PC-9 (cell line): ENCODE results near the gene RSAD1. TPM values are rescaled to one million over a fixed set of nuclear protein-coding genes. Genes with fewer than 3 reads are reported as not detected.

ENCODE experiments used
- BruUV-seq: library from RNA; stranded (reverse); fragments of 400-500 nt; replicated peaks from 2 replicates; lab custom pipeline; 2021; lab: Mats Ljungman, UMichigan
- CTCF ChIA-PET: fragments of 300-600 bp; sonication (Branson Sonifier 250); formaldehyde crosslinking; loops from one replicate; lab custom pipeline; 2022; ENCODE audit warnings: antibody characterized with exemption; lab: Charles Lee
- POLR2A ChIA-PET: fragments of 300-600 bp; sonication (Branson Sonifier 250); formaldehyde crosslinking; loops from one replicate; lab custom pipeline; 2022; ENCODE audit warnings: antibody characterized with exemption; ENCODE audit not compliant: unreplicated experiment; lab: Charles Lee
- DNase-seq, 2 experiments: peaks; one replicate each; pipeline versions ENCODE4 v3.0.0 to v3.0.0-alpha.2; 2015 to 2022; ENCODE audit warnings: mixed read lengths in 1 of 2
- H2AFZ ChIP-seq: fragments of 200-600 bp; sonication (generic); 2 replicates; pipeline ENCODE4 v1.8.1; 2017; ENCODE audit warnings: antibody characterized with exemption
- H3F3A ChIP-seq: fragments of 200-600 bp; sonication (generic); 2 replicates; pipeline ENCODE4 v1.8.1; 2017; ENCODE audit warnings: antibody characterized with exemption, mild to moderate bottlenecking, low read depth; ENCODE audit not compliant: insufficient read depth
- H3K27ac ChIP-seq: fragments of 200-600 bp; sonication (generic); 2 replicates; pipeline ENCODE4 v1.6.1; 2016; ENCODE audit warnings: mixed run types
- H3K27me3 ChIP-seq: fragments of 200-600 bp; sonication (generic); 2 replicates; pipeline ENCODE4 v1.6.1; 2016; ENCODE audit warnings: low read depth, mixed run types; ENCODE audit not compliant: insufficient read depth
- H3K36me3 ChIP-seq: fragments of 200-600 bp; sonication (generic); 2 replicates; pipeline ENCODE4 v1.6.1; 2016; ENCODE audit warnings: low read depth, mixed run types
- H3K4me1 ChIP-seq: fragments of 200-600 bp; sonication (generic); replicated peaks from 2 replicates; pipeline ENCODE4 v1.6.1; 2016; ENCODE audit warnings: mixed run types; ENCODE audit not compliant: insufficient read depth
- H3K4me2 ChIP-seq: fragments of 200-600 bp; sonication (generic); 2 replicates; pipeline ENCODE4 v1.6.1; 2017; ENCODE audit warnings: mixed run types
- H3K4me3 ChIP-seq: fragments of 200-600 bp; sonication (generic); 2 replicates; pipeline ENCODE4 v1.6.1; 2016; ENCODE audit warnings: mixed run types
- H3K79me2 ChIP-seq: fragments of 200-600 bp; sonication (generic); 2 replicates; pipeline ENCODE4 v1.6.1; 2017; ENCODE audit warnings: low read depth, mixed run types
- H3K9me2 ChIP-seq: fragments of 200-600 bp; sonication (generic); 2 replicates; pipeline ENCODE4 v1.8.1; 2017; ENCODE audit warnings: mild to moderate bottlenecking; ENCODE audit not compliant: insufficient read depth
- H3K9me3 ChIP-seq: fragments of 200-600 bp; sonication (generic); 2 replicates; pipeline ENCODE4 v1.8.1; 2016; ENCODE audit warnings: low read depth; ENCODE audit not compliant: insufficient read depth
- H4K20me1 ChIP-seq: fragments of 200-600 bp; sonication (generic); 2 replicates; pipeline ENCODE4 v1.8.1; 2017; ENCODE audit not compliant: insufficient read depth
- CTCF ChIP-seq: fragments of 200-600 bp; sonication (generic); conservative IDR thresholded peaks from 2 replicates; pipeline ENCODE4 v1.6.1; 2017; ENCODE audit warnings: mixed run types, antibody characterized with exemption, mild to moderate bottlenecking, moderate library complexity
- EZH2 ChIP-seq: fragments of 200-600 bp; sonication (generic); IDR thresholded peaks from 2 replicates; pipeline ENCODE4 v1.8.0; 2017; ENCODE audit warnings: antibody characterized with exemption, low read depth
- intact Hi-C: fragments of 100-400 bp; cut with micrococcal nuclease; formaldehyde crosslinking; loops from one replicate; pipeline ENCODE4 v1.10.0; 2022; ENCODE audit not compliant: unreplicated experiment
- total RNA-seq: library from RNA; stranded (reverse); gene quantifications from 2 replicates; pipeline ENCODE4 v1.2.3, GENCODE V29; 2021

RSAD1 gene
- total RNA-seq, 1 experiment from 2014 or later, result 15.1 TPM

- Histone ChIP-seq H2AFZ (no peak overlapping the region), H3K9me2 (no peaks in the 10 kb centered on the region), H3K4me3 (no peak overlapping the region), H3K4me1 (peaks cover 44% of the 10 kb centered on the region), H3K27me3 (no peaks in the 10 kb centered on the region), H3F3A (peaks cover 41% of the 10 kb centered on the region), H3K36me3 (0 out of 2 replicates have a peak, but pooled peaks cover 5% of the 10 kb centered on the region), H3K9me3 (no peaks in the 10 kb centered on the region), H3K27ac (no peak overlapping the region), H4K20me1 (no peaks in the 10 kb centered on the region; the same call in none of the 2 replicates), H3K79me2 (peaks cover 16% of the 10 kb centered on the region), H3K4me2 (no peak overlapping the region)
- TF ChIP-seq EZH2, result no peak
- POLR2A ChIA-PET, result no interaction called here
- CTCF ChIA-PET, result no interaction called here
- BruUV-seq, result no TSS peak
- no peak for DNase-seq
- intact Hi-C loops, result loop anchor here (5.0 kb wide), 1 partner anchor 468 kb away; no protein-coding TSS in a partner anchor
These were observed 5.9 kb downstream of the RSAD1 start for GRCh38 chr17:50484386-50485155.

GRCh38 chr17:50487213-50488096 lies 8.8 kb downstream of the RSAD1 start:
- Histone ChIP-seq H3K79me2 (no peaks in the 10 kb centered on the region), H3K4me3 (no peak overlapping the region), H3K9me3 (no peaks in the 10 kb centered on the region), H3K9me2 (no peaks in the 10 kb centered on the region), H3K4me2 (peak overlapping the region; percentile 50), H2AFZ (no peak overlapping the region), H3K27me3 (no peaks in the 10 kb centered on the region), H3K27ac (no peak overlapping the region), H3K36me3 (0 out of 2 replicates have a peak, but pooled peaks cover 5% of the 10 kb centered on the region), H3F3A (peaks cover 22% of the 10 kb centered on the region; the same call in 1 of the 2 replicates), H4K20me1 (no peaks in the 10 kb centered on the region; the same call in 1 of the 2 replicates), H3K4me1 (peaks cover 25% of the 10 kb centered on the region)
- no TSS peak for BruUV-seq
- ChIA-PET CTCF (interaction anchor here (0.5 to 0.7 kb wide), 3 partner anchors 8 to 126 kb away, joined by 3 to 9 read pairs (median 3); no protein-coding TSS in a partner anchor), POLR2A (interaction anchor here (0.7 kb wide), 1 partner anchor 44 kb away, joined by 4 read pairs; no protein-coding TSS in a partner anchor)
- peak; percentile 80 to 91 for DNase-seq
- intact Hi-C loops, result loop anchor here (1.0 to 5.0 kb wide), 2 partner anchors 11 to 465 kb away; no protein-coding TSS in a partner anchor
- TF ChIP-seq CTCF (no peak), EZH2 (no peak)

GRCh38 chr17:50488880-50489279 lies 10.2 kb downstream of the RSAD1 start:
- H3K79me2 ChIP-seq, result no peaks in the 10 kb centered on the region
- H3F3A ChIP-seq, result peaks cover 26% of the 10 kb centered on the region; the same call in 1 of the 2 replicates
- H3K27me3 ChIP-seq, result no peaks in the 10 kb centered on the region
- no peak for TF ChIP-seq EZH2
- TF ChIP-seq CTCF, result no peak
- no peak overlapping the region for H3K4me2 ChIP-seq
- 0 out of 2 replicates have a peak, but pooled peaks cover 1% of the 10 kb centered on the region for H3K36me3 ChIP-seq
- no peaks in the 10 kb centered on the region; the same call in 1 of the 2 replicates for H4K20me1 ChIP-seq
- ChIA-PET POLR2A (no interaction called here), CTCF (no interaction called here)
- no peak overlapping the region for H2AFZ ChIP-seq
- no peak overlapping the region for H3K4me3 ChIP-seq
- no peak for DNase-seq
- H3K9me3 ChIP-seq, result no peaks in the 10 kb centered on the region
- BruUV-seq, result no TSS peak
- H3K27ac ChIP-seq, result no peak overlapping the region
- intact Hi-C loops, result loop anchor here (5.0 kb wide), 1 partner anchor 463 kb away; no protein-coding TSS in a partner anchor
- peaks cover 25% of the 10 kb centered on the region for H3K4me1 ChIP-seq
- H3K9me2 ChIP-seq, result no peaks in the 10 kb centered on the region
